HG03175 (cell line): ENCODE results near the gene LHFPL6.

ENCODE experiments used
- ATAC-seq: cut with Tn5 transposase; IDR thresholded peaks from one replicate; pipeline ENCODE4 v1.9.1; 2021; ENCODE audit warnings: mild to moderate bottlenecking, moderate library complexity; ENCODE audit not compliant: unreplicated experiment

LHFPL6 gene

GRCh38 chr13:39417643-39418042 is 185.3 kb downstream of the LHFPL6 start:
- ATAC-seq: no peak

- no peak for ATAC-seq
Observed at GRCh38 chr13:39417131-39417530, 185.9 kb downstream of the LHFPL6 start.

- ATAC-seq: no peak
Observed at GRCh38 chr13:39415008-39415802, 187.8 kb downstream of the LHFPL6 start.

- ATAC-seq: no peak
Observed at GRCh38 chr13:39414339-39414738, 188.7 kb downstream of the LHFPL6 start.

- no peak for ATAC-seq
Observed at GRCh38 chr13:39411511-39411910, 191.5 kb downstream of the LHFPL6 start.

GRCh38 chr13:39410964-39411363 is 192.0 kb downstream of the LHFPL6 start:
- no peak for ATAC-seq

- ATAC-seq: no peak
Observed at GRCh38 chr13:39410096-39410901, 192.7 kb downstream of the LHFPL6 start.

GRCh38 chr13:39408512-39408911 is 194.5 kb downstream of the LHFPL6 start:
- ATAC-seq: no peak

GRCh38 chr13:39407786-39408185 is 195.2 kb downstream of the LHFPL6 start:
- ATAC-seq: no peak

GRCh38 chr13:39407138-39407537 is 195.9 kb downstream of the LHFPL6 start:
- ATAC-seq: no peak

GRCh38 chr13:39406688-39407087 is 196.3 kb downstream of the LHFPL6 start:
- peak; percentile 87 for ATAC-seq

- ATAC-seq: no peak
Observed at GRCh38 chr13:39405596-39406205, 197.3 kb downstream of the LHFPL6 start.

- ATAC-seq: no peak
Observed at GRCh38 chr13:39405107-39405506, 197.9 kb downstream of the LHFPL6 start.

GRCh38 chr13:39403106-39403505 is 199.9 kb downstream of the LHFPL6 start:
- no peak for ATAC-seq

GRCh38 chr13:39402221-39402970 is 200.6 kb downstream of the LHFPL6 start:
- no peak for ATAC-seq

- ATAC-seq: no peak
Observed at GRCh38 chr13:39401756-39402155, 201.2 kb downstream of the LHFPL6 start.

- no peak for ATAC-seq
Observed at GRCh38 chr13:39401046-39401705, 201.8 kb downstream of the LHFPL6 start.

GRCh38 chr13:39399102-39399501 is 203.9 kb downstream of the LHFPL6 start:
- no peak for ATAC-seq

GRCh38 chr13:39397896-39398265 is 205.1 kb downstream of the LHFPL6 start:
- no peak for ATAC-seq

- no peak for ATAC-seq
Observed at GRCh38 chr13:39397226-39397895, 205.6 kb downstream of the LHFPL6 start.
